HG02840 (cell line): ENCODE measurements around the gene PIK3CB.
"Not testable (repeated sequence)": the region's sequence is repeated elsewhere in the genome, so short reads cannot be mapped to it uniquely, and the experiment has no call there.

Experiments used
- ATAC-seq: cut with Tn5 transposase; IDR thresholded peaks from one replicate; pipeline ENCODE4 v1.9.1; 2021; ENCODE audit warnings: mild to moderate bottlenecking, moderate library complexity, moderate number of reproducible peaks; ENCODE audit not compliant: unreplicated experiment, low FRiP score

Gene PIK3CB

GRCh38 chr3:138848696-138849095 is 14.0 kb upstream of the PIK3CB start:
- ATAC-seq: no peak

GRCh38 chr3:138846824-138847223 is 12.1 kb upstream of the PIK3CB start:
- ATAC-seq: not testable (repeated sequence)

GRCh38 chr3:138846262-138846791 is 11.6 kb upstream of the PIK3CB start:
- ATAC-seq: no peak

GRCh38 chr3:138845771-138846173 is 11.0 kb upstream of the PIK3CB start:
- ATAC-seq: no peak

GRCh38 chr3:138845181-138845601 is 10.5 kb upstream of the PIK3CB start:
- ATAC-seq: no peak

GRCh38 chr3:138842483-138843188 is 7.9 kb upstream of the PIK3CB start:
- ATAC-seq: peak; percentile 59

GRCh38 chr3:138838385-138838784 is 3.7 kb upstream of the PIK3CB start:
- ATAC-seq: not testable (repeated sequence)

GRCh38 chr3:138835846-138836245 is 1.1 kb upstream of the PIK3CB start:
- not testable (repeated sequence) for ATAC-seq

GRCh38 chr3:138835397-138835757 is 649 bp upstream of the PIK3CB start:
- ATAC-seq: no peak

GRCh38 chr3:138833899-138834595 is 681 bp downstream of the PIK3CB start:
- peak; percentile 54 for ATAC-seq

GRCh38 chr3:138832473-138833057 is 2.2 kb downstream of the PIK3CB start:
- ATAC-seq: not testable (repeated sequence)

- no peak for ATAC-seq
Measured at GRCh38 chr3:138829886-138830510, 4.7 kb downstream of the PIK3CB start.

- ATAC-seq: no peak
Measured at GRCh38 chr3:138829097-138829496, 5.6 kb downstream of the PIK3CB start.

GRCh38 chr3:138827222-138827621 is 7.5 kb downstream of the PIK3CB start:
- no peak for ATAC-seq

- ATAC-seq: no peak
Measured at GRCh38 chr3:138825336-138825735, 9.4 kb downstream of the PIK3CB start.

GRCh38 chr3:138824114-138824506 is 10.6 kb downstream of the PIK3CB start:
- ATAC-seq: no peak

- ATAC-seq: not testable (repeated sequence)
Measured at GRCh38 chr3:138820379-138820778, 14.3 kb downstream of the PIK3CB start.

- ATAC-seq: no peak
Measured at GRCh38 chr3:138818185-138818860, 16.4 kb downstream of the PIK3CB start.

GRCh38 chr3:138817695-138818094 is 17.0 kb downstream of the PIK3CB start:
- no peak for ATAC-seq

GRCh38 chr3:138812806-138813205 is 21.9 kb downstream of the PIK3CB start:
- ATAC-seq: no peak
